HL-60 (cell line): Measurements from ENCODE around the gene MIP.
"Not testable (repeated sequence)": the region's sequence is repeated elsewhere in the genome, so short reads cannot be mapped to it uniquely, and the experiment has no call there.

Experiments used
- DNase-seq, 2 experiments: peaks; one replicate each; pipeline ENCODE4 v3.0.0-alpha.2; 2010 to 2020; ENCODE audit warnings: low read depth in 1 of 2, low spot score in 1 of 2
- H3K27ac ChIP-seq: fragments of 250-450 bp; sonication (Bioruptor Pico); replicated peaks from 2 replicates; pipeline ENCODE4 v1.5.1; 2020; ENCODE audit warnings: mild to moderate bottlenecking, moderate library complexity
- H3K27me3 ChIP-seq: fragments of 250-450 bp; sonication (Bioruptor Pico); 2 replicates; pipeline ENCODE4 v1.5.1; 2021; ENCODE audit warnings: mild to moderate bottlenecking, moderate library complexity; ENCODE audit not compliant: insufficient read depth, poor library complexity, severe bottlenecking
- H3K4me3 ChIP-seq: replicated peaks from 2 replicates; pipeline ENCODE4 v1.5.1; 2011; ENCODE audit warnings: mild to moderate bottlenecking, control low read depth, low read length; ENCODE audit not compliant: insufficient read depth
- POLR2AphosphoS5 ChIP-seq: IDR thresholded peaks from 2 replicates; pipeline ENCODE4 v1.6.1; 2012; ENCODE audit warnings: low read depth
- SPI1 ChIP-seq: IDR thresholded peaks from 2 replicates; pipeline ENCODE4 v1.6.1; 2012; ENCODE audit warnings: low read depth, mild to moderate bottlenecking, borderline replicate concordance
- long read RNA-seq: library from polyadenylated mRNA; unstranded; transcript quantifications from one replicate; pipeline ENCODE4 v2.0.0, GENCODE V29; 2020
- TF ChIP-seq, protein P1 (sequence below): IDR thresholded peaks from 2 replicates; pipeline ENCODE4 v1.6.1; 2012; ENCODE audit warnings: low read depth; ENCODE audit not compliant: insufficient replicate concordance
- TF ChIP-seq, protein P2 (sequence below): IDR thresholded peaks from one replicate; pipeline ENCODE4 v1.5.1; 2011; ENCODE audit warnings: low read length, control low read depth, inconsistent platforms; ENCODE audit not compliant: insufficient read depth

MIP gene
- long read RNA-seq: 0 reads

GRCh38 chr12:56454557-56454956 is at the start of gene MIP:
TSS of gene MIP (minus strand) at chr12:56454657. CDS start at chr12:56454613, 44 bp downstream.
- TF ChIP-seq, protein P1, sequence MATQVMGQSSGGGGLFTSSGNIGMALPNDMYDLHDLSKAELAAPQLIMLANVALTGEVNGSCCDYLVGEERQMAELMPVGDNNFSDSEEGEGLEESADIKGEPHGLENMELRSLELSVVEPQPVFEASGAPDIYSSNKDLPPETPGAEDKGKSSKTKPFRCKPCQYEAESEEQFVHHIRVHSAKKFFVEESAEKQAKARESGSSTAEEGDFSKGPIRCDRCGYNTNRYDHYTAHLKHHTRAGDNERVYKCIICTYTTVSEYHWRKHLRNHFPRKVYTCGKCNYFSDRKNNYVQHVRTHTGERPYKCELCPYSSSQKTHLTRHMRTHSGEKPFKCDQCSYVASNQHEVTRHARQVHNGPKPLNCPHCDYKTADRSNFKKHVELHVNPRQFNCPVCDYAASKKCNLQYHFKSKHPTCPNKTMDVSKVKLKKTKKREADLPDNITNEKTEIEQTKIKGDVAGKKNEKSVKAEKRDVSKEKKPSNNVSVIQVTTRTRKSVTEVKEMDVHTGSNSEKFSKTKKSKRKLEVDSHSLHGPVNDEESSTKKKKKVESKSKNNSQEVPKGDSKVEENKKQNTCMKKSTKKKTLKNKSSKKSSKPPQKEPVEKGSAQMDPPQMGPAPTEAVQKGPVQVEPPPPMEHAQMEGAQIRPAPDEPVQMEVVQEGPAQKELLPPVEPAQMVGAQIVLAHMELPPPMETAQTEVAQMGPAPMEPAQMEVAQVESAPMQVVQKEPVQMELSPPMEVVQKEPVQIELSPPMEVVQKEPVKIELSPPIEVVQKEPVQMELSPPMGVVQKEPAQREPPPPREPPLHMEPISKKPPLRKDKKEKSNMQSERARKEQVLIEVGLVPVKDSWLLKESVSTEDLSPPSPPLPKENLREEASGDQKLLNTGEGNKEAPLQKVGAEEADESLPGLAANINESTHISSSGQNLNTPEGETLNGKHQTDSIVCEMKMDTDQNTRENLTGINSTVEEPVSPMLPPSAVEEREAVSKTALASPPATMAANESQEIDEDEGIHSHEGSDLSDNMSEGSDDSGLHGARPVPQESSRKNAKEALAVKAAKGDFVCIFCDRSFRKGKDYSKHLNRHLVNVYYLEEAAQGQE: no peak
- no peak for TF ChIP-seq POLR2AphosphoS5
- no peak for TF ChIP-seq SPI1
- TF ChIP-seq, protein P2, sequence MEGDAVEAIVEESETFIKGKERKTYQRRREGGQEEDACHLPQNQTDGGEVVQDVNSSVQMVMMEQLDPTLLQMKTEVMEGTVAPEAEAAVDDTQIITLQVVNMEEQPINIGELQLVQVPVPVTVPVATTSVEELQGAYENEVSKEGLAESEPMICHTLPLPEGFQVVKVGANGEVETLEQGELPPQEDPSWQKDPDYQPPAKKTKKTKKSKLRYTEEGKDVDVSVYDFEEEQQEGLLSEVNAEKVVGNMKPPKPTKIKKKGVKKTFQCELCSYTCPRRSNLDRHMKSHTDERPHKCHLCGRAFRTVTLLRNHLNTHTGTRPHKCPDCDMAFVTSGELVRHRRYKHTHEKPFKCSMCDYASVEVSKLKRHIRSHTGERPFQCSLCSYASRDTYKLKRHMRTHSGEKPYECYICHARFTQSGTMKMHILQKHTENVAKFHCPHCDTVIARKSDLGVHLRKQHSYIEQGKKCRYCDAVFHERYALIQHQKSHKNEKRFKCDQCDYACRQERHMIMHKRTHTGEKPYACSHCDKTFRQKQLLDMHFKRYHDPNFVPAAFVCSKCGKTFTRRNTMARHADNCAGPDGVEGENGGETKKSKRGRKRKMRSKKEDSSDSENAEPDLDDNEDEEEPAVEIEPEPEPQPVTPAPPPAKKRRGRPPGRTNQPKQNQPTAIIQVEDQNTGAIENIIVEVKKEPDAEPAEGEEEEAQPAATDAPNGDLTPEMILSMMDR: no peak
- no peak for DNase-seq
- no peak within 1 kb of the TSS for H3K4me3 ChIP-seq
- no peaks in the 10 kb centered on the region for H3K27me3 ChIP-seq
- H3K27ac ChIP-seq: no peak within 1 kb of the TSS

GRCh38 chr12:56499879-56500278 is 45.4 kb upstream of the MIP start:
- DNase-seq: not testable (repeated sequence)

DNA sequence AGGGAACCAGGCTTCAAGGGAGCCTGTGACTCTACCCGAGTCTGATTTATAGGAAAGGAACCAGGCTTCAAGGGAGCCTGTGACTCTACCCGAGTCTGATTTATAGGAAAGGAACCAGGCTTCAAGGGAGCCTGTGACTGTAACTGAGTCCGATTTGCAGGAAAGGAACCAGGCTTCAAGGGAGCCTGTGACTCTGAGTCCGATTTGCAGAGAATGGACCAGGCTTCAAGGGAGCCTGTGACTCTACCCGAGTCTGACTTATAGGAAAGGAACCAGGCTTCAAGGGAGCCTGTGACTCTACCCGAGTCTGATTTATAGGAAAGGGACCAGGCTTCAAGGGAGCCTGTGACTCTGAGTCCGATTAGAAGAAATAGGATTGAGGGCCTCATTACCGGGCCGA is 45.0 kb upstream of the MIP start:
- DNase-seq, H3K27me3 ChIP-seq, H3K4me3 ChIP-seq, H3K27ac ChIP-seq: not testable (repeated sequence)

More at GRCh38 chr12:56499879-56500278, 45.4 kb upstream of the MIP start:
- not testable (repeated sequence) for H3K27me3 ChIP-seq, H3K4me3 ChIP-seq, H3K27ac ChIP-seq

GRCh38 chr12:56498126-56498902 is 43.9 kb upstream of the MIP start:
- not testable (repeated sequence) for H3K27ac ChIP-seq, H3K4me3 ChIP-seq, H3K27me3 ChIP-seq, DNase-seq

DNA sequence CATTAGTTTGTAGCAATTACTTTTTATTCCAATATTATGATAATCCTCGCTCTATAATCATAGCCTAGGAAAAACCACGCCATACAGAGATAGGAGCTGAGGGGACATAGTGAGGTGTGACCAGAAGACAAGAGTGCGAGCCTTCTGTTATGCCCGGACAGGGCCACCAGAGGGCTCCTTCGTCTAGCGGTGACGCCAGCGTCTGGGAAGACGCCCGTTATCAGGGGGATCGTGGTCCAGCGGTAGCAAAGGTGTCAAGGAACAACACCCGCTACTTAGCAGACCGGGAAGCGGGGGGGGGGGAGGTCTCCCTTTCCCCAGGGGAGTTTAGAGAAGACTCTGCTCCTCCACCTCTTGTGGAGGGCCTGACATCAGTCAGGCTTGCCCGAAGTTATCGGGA is 42.2 kb upstream of the MIP start:
- not testable (repeated sequence) for H3K27me3 ChIP-seq, H3K27ac ChIP-seq
- 0 out of 2 replicates have a peak overlapping the region, but pooled peaks have one; percentile 12 for H3K4me3 ChIP-seq
- DNase-seq: peak in 1 of 2 experiments; percentile 59

DNA sequence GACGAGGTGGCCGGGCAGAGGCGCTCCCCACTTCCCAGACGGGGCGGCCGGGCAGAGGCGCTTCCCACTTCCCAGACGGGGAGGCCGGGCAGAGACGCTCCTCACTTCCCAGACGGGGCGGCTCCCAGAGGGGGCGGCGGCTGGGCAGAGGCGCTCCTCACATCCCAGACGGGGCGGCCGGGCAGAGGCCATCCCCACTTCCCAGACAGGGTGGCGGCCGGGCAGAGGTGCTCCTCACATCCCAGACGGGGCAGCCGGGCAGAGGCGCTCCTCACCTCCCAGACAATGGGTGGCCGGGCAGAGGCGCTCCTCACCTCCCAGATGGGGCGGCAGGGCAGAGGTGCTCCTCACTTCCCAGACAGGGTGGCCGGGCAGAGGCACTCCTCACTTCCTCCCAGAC is 40.0 kb upstream of the MIP start:
- H3K27me3 ChIP-seq, DNase-seq, H3K4me3 ChIP-seq, H3K27ac ChIP-seq: not testable (repeated sequence)

DNA sequence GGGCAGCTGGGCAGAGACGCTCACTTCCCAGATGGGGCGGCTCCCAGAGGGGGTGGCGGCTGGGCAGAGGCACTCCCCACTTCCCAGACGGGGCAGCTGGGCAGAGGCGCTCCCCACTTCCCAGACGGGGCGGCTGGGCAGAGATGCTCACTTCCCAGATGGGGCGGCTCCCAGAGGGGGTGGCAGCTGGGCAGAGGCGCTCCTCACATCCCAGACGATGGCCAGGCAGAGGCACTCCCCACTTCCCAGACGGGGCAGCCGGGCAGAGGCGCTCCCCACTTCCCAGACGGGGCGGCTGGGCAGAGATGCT is 39.6 kb upstream of the MIP start:
- not testable (repeated sequence) for H3K27ac ChIP-seq, DNase-seq, H3K4me3 ChIP-seq
- peaks cover 12% of the 10 kb centered on the region for H3K27me3 ChIP-seq

GRCh38 chr12:56493409-56494105 is 39.1 kb upstream of the MIP start:
- H3K27me3 ChIP-seq: peaks cover 17% of the 10 kb centered on the region
- DNase-seq, H3K27ac ChIP-seq, H3K4me3 ChIP-seq: not testable (repeated sequence)
